Ammon's horn (tissue), 1 donor: ENCODE results near the gene PHLDB3.
"Not testable (repeated sequence)": the region's sequence is repeated elsewhere in the genome, so short reads cannot be mapped to it uniquely, and the experiment has no call there.

Experiments
- DNase-seq: peaks from one replicate; pipeline ENCODE4 v3.0.0-alpha.2; 2016; ENCODE audit warnings: low spot score

The PHLDB3 gene

DNA sequence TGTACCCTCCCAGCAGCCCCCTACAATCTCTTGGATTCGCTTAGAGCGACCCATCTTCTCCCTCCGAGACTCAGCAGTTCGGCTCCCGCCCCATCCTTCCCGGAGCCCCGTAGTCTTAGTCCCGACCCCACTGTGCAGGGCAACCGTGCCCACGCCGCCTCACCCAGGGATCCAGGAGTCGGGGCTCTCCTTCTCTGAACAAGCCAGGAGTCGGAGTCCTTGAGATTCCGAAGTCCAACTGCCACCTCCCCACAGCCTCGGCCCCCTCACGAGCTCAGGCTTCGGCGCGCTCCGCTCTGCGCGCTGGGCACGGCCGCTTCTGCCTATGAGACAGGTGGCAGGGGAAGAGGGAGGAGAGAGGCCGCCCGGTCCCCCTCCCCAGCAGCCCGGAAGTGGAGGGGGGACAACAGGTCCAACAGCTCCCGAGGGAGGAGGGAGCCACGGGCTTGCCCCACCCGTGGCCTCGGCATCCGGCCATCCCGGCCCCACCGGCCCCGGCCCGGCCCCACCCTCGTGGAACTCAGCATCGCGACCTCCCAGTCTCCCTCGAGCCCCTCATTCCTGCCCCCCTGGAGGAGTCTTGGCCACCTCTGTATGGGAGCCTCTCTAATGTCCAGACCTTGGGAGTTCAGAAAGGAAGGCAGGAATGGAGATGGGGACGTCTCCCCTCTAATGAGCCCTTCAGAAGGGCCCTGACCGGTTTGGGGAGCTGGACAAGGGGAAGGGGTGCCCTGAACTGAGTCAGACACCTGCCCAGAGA is at the start of gene PHLDB3:
Gene PHLDB3, minus strand, starts transcription at position 321 of the 760 bp plus-strand sequence. CDS start 628 bp downstream, outside the sequence.
- peak; percentile 39 for DNase-seq

DNA sequence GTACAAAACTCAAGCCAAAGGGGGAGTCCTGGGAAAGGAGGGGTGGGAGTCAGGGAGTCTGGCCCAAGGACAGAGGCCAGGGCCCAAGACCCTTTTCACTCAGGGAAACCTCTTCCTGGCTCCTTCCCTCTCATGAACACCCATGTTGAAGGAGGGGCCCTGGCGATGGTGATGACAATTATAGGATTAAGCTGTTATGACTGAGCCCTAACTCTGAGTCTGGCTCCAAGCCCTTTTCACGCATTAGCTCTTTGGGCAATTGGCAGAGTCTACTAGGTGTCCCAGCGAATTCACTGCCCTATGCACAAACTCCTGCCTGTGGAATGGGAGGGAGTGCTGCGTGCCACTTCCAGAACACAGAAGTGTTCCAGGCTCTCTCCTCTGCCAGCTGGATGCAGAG is 49.1 kb upstream of the PHLDB3 start:
- no peak for DNase-seq

DNA sequence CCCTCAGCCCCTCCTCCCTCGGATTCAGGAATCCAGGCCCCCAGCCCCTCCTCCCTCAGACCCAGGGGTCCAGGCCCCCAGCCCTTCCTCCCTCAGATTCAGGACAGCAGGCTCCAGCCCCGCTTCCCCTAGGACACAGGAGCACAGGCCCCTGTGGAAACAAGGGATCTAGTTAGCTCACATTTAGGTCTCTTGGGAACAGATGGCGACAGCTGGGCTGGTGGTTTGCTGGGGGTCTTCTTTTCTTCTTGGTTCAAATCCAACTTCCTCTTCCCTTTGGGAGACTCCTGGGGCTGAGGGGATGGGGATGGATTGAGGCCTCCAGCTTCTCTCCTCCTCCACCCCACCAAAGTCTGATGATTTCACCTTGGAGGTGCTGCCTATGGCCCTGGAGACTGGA is 48.1 kb upstream of the PHLDB3 start:
- no peak for DNase-seq

DNA sequence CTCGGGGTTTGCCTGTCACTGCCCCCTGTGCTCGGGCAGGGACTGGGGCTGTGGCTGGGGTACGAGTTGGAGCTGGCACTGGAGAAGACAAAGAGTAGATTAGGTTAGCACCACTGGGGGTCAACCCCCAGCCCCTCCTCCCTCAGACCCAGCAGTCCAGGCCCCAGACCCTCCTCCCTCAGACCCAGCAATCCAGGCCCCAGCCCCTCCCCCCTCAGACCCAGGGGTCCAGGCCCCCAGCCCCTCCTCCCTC is 47.6 kb upstream of the PHLDB3 start:
- no peak for DNase-seq

DNA sequence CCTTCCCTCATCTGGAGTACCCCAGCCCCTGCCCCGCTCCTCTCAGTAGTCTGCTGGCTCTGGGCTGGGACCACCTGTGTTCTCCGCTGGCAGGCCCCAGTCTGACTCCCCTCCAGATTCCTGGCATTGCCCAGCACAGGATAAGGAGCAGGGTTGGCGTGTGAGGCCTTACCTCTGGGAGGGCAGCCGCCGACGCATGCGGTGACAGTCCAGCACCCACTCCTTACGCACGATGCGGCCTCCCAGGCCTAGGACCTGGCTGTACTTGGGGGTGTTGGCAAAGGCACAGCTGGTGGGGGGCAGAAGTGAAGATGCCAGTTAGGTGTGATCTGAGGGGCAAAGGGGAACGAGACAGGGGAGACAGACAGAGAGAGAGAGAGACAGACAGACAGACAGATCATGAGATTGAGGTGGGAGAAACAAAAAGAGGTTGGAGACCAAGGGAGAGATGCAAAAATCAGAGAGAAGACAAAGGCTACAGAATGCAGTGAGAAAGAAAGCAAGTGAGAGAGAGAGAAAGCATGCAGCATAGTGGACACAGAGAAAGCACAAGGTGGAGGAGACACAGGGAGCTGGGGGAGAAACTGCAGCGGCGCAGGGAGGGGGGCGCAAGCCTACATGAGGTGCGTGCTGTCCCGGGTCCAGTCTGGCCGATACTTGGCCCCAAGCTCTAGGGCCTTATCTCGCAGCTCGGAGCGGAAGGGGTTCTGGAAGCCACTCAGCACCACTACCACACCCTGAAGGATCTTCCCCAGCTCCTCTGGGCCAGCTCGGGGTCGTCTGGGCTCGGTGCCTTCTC is 47.1 kb upstream of the PHLDB3 start:
- DNase-seq = no peak

DNA sequence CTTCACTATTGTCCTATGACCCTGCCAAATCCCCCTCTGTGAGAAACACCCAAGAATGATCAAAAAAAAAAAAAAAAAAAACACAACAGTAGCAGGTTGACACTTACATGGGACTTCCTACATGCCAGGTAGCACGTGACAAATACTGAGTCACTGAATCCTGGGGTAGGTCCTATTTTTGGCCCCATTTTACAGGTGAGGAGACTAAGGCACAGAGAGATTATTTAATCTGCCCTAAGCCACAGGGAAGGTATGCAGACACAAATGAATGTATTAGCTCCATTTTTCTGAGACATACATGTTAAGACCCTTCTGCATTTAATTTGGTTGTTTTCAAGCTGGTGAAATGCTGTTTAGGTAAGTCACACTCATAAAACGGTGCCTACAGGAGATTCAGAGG is 44.2 kb upstream of the PHLDB3 start:
- no peak for DNase-seq

DNA sequence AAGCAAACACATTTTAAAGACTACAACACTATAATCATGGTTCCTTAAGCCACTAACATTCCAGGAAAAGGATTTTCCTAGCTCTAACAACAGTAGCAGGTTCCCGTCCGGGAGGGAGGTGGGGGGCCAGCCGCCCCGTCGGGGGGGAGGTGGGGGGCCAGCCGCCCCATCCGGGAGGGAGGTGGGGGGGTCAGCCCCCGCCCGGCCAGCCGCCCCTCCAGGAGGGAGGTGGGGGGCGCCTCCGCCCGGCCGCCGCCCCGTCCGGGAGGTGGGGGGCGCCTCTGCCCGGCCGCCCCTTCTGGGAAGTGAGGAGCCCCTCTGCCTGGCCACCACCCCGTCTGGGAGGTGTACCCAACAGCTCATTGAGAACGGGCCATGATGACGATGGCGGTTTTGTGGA is 43.4 kb upstream of the PHLDB3 start:
- DNase-seq = not testable (repeated sequence)

DNA sequence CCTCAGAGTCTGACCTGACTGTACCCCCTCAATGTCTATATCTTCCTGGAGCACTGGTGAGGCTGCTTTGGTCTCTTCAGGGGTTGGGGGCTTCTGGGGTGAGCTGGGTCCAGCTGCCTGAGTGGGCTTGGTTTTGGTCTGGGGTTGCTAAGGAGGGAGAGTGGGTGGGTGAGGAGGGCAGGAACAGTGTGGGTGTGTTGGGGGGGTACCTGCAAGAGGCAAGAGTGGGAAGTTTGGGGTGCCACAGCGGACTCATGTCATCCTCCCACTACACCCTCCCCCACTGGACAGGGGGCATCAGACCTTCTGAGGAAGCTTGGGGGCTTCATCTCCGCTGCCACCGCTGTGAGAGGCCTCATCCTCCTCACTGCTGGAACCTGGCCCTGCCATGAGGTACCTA is 42.0 kb upstream of the PHLDB3 start:
- no peak for DNase-seq

DNA sequence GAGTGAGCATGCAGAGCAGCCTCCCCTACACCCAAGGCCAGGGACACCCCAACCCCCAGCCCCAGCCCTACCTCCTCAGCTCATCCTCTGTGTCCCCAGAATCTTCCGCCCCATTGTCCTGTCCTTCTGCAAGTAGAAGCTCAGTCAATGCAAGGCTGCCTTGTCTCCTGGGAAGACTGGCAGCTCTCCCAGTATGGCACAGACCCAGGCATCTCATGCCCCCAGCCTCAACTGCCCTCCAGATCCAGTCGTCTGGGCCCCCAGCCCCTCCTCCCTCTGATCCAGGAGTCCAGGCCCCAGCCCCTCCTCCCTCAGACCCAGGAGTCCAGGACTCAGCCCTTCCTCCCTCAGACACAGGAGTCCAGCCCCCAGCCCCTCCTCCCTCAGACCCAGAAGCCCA is 41.4 kb upstream of the PHLDB3 start:
- DNase-seq = peak; percentile 39

DNA sequence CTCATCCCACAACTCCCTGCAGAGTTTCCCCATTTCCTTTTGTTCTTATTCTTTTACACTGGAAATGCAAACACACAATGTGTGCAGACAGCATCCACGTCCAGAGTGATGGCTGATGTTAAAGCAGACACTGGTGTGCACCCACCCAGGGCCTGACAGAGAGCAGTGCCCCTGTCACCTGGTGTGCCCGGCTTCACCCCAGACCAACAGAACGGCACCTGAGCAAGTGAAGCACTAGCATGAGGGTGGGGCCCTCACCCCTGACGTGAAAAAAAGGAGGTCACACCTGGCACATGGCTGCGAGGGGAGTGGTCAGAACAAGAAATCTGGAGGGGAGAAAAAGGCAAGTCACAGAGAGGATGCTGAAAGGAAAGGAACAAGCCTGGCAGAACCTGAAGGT is 40.7 kb upstream of the PHLDB3 start:
- no peak for DNase-seq

DNA sequence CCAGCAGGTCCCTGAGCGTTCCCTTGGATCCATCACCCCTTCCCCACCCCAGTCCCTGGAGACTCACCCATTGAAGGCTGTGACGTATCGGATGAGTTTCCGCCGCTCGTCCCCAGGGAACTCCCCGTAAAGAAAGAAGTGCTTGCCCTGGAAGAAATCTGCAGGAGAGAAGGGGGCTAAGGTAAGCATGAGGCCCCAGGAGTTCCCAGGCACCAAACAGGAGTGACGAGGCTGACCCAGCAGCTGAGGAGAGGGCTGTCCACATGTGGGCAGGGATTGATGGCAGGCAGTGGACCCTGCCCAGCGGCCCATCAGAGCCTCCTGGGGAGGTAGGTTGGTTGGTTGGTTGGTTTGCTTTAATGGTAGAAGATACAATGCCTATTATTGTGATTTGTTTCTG is 39.5 kb upstream of the PHLDB3 start:
- DNase-seq = no peak

DNA sequence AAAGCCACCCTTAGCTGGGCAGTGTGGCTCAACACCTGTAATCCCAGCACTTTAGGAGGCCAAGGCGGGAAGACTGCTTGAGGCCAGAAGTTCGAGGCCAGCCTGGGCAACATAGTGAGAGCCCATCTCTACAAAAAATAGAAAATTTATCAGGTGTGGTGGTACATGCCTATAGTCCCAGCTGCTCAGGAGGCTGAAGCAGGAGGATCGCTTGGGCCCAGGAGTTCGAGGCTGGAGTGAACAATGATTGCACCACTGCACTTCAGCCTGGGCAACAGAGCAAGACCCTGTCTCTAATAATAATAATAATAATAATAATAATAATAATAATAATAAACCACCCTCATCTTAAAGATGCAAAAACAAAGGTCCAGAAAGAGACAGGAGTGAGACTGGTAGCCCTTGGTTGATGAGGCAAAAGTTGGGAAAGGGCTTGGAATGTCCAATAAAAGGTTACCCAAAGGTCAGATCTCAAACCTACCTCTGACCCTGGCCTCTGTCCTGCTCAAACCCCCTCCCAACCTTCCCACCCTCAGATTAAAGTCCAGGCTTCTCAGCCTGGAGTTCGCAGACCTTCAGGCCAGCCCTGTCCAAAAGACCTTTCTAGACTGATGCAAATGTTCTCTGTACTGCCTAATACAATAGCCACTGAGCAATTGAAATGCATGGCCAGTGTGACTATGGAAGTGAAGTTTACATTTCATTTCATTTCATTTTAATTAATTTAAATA is 37.5 kb upstream of the PHLDB3 start:
- DNase-seq = no peak

DNA sequence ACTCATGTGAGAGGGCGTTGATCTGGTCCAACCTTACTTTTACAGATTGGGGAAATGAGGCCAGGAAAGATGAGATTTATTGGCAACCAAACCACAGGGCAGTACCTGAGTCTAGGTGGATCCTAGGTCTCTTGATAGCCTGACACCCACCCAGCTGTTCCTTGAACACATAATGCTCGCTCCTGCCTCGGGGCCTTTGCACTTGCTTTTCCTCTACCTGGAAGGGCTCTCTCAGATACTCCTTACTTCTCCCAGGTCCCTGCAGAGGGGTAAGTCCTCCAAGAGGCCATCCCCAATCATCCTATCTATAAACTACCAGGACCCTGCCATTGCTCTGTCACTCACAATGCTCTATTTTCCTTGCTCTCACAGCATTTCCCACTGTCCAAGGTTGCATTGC is 35.8 kb upstream of the PHLDB3 start:
- no peak for DNase-seq

DNA sequence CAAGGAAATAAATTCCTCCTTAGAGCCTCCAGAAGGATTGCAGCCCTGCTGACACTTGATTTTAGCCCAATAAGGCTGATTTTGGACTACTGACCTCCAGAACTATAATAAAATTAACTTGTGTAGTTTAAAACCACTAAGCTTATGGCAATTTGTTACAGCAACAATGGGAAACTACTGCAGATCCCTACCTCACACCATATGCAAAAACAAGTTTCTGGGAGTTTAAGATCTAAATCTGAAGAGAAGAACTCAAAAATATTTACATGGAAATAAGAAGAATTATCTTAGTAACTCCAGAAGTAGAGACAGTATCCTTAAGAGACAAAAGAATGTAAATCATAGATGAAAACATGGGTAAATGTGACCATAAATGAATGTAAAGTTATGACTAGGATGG is 34.4 kb upstream of the PHLDB3 start:
- DNase-seq = no peak

DNA sequence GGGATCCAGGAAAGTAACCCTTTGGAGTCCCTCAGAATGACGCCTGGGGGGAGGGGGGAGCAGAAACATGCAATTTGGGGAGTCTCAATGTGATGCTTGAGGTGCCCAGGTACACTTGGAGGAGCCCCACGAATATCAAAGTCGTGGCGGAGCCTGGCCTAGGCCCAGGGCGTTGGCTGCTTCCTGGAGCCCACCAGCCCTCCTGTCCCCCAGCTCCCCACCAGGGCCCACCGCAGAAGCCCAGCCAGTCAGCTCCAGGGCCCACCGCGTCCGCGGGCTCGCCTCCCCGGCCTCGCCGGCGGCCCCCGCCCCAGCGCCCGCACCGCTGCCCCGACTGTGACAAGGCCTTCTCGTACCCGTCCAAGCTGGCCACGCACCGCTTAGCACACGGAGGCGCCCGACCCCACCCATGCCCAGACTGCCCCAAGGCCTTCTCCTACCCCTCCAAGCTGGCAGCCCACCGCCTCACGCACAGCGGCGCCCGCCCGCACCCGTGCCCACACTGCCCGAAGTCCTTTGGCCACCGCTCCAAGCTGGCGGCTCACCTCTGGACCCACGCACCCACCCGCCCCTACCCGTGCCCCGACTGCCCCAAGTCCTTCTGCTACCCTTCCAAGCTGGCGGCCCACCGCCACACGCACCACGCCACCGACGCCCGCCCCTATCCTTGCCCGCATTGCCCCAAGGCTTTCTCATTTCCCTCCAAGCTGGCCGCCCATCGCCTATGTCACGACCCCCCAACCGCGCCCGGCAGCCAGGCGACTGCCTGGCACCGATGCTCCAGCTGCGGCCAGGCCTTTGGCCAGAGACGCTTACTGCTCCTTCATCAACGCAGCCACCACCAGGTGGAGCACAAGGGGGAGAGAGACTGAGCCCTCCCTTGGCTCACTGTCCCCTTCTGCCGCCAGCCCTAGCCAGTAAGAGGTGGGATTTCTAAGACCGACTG is 30.5 kb upstream of the PHLDB3 start:
- DNase-seq = peak; percentile 85

DNA sequence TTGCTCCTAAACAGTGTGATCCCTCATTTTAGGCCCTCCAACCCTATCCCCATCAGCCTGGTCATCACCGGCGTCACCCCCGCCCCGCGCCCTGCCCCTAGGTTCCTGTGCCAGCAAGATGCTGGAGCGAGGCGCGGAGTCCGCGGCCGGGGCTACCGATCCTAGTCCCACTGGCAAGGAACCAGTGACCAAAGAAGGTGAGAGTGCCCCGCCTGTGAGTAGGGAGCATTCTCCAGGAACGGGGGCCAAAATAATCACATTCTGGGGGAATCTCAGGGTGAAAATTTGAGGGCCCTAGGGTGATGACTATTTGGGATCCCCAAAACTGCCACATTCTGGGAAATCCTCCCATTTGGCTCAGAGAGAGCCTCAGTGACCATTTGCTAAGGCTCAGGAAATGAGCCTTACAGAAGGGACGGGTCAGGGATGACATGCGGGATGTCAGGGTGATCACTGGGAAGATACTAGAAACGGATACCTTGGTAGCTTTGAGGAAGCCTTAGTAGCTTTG is 29.8 kb upstream of the PHLDB3 start:
- DNase-seq = no peak

DNA sequence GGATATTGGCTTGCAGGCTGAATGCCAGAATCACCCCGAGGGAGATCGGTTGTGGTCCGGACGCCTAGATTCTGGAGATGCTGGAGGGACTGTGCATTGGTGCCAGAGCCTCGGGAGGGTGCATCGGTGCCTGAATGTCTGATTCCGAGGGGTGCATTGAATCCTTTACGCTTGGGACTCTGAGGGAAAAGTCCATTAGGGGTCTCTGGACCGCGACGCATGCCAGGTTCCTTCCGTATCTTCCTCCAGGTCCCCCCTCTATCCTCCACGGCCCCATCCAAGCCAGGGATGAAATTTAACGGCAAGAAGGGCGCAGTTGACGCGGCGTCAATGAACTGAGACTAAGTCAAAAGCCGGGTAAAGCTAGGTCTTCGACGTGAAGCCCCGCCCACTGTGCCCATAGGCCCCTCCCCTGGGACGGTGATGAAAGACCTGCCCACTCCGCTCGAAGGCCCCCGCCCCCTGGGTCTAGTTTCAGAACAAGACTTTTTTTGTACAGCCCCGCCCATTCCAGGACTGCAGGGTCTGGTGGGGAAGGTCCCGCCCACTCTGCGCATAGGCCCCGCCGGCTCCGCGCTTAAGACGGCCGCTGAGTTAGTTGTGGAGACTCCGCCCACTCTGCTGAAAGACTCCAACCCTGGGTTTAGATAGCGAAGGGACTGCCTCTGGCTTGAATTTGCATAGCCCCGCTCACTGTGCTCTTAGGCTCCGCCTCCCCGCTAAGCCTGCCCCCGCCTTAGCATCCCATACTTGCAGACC is 29.2 kb upstream of the PHLDB3 start:
- DNase-seq = peak; percentile 97

DNA sequence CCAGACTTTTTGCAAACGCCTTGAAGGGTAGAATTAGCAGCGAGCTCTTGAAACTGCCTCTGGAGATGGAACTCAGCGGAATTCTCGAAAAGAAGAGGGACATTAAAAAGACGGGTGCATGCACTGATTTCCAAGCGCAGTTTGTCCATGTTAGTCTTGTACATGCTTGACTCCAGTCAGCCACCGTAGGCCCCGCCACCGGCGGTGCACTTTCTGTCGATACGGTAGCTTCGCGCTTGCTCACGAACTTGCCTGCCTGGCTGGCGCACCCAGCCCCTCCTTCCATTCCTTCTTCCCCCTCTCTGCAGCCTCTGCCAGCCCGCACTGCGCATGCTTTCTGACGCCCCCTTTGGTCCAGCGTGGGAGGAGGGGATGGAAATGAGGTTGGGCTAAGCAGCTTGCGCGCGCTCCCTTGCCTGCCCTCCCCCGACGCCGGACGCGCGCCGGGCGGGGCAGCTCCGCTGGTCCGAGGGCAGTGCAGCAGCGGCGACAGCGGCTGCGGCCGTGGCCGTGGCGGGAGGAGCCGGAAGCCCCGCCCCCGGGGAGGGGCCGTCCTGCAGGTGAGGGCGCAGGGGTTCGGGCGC is 28.5 kb upstream of the PHLDB3 start, which contains the start of gene ZNF575:
Gene ZNF575, plus strand, starts transcription at position 227 of the 584 bp plus-strand sequence. CDS start 1,235 bp downstream, outside the sequence.
- DNase-seq = peak; percentile 97

DNA sequence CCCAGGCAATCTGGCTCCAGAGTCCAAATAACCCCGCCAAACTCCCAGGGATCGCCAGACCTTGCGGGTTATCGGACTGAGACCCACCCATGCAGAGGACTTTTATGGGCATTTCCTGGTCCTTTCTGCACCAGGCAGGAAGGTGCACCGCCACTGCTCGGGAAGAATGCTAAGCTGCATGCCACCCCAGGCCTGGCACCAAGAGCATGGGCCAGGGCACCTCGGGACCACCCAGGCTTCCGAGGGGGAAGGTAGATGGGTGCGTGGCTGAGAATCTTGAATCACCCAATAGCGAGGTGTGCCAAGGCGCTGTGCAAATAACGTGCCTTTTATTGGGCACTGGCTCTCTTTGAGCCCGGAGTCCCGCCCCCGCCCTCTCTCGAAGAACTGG is 28.0 kb upstream of the PHLDB3 start:
- peak; percentile 60 for DNase-seq

DNA sequence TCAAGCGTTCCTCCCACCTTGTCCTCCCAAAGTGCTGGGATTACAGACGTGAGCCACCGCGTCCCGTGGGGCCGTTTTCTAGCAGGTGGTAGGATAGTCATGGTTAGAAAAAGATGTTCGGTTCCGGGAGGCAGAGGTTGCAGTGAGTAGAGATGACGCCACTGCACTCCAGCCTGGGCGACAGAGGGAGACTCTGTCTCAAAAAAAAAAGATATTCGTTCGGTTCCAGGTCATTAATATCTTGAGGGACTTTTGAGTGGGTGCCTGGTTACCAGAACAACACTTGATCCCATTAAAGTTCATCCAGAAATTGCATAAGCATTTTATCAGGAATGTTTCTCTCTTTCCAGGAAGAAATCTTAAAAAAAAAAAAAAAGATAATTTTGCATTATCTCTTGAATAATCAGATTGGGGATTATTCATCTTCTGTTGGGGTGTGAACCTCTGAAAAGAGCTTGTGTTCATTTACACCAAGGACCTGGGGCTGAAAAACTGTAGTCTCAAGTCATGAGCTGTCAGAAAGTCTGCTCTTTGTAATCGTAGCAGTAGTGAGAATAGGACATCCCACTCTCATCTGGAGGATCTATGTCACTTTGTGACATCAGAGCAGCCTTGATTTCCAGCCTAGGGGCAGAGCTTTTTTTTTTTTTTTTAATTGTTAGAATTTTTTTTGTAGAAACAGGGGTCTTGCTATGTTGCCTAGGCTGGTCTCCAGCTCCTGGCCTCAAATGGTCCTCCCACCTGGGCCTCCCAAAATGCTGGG is 23.5 kb upstream of the PHLDB3 start:
- DNase-seq = no peak
